ENCODE measurements around the gene TMEM219. TPM values are rescaled to one million over a fixed set of nuclear protein-coding genes. Genes with fewer than 3 reads are reported as not detected.
A peak's percentile ranks its signal among the peaks of the same experiment; 100 is the strongest.

TMEM219 gene
- total and polyA plus RNA-seq, 7 donors, result 39.6 to 80.7 (median 56.2) TPM

GRCh38 chr16:29968205-29968604, 6.3 kb downstream of the TMEM219 start:
- H3K27me3 ChIP-seq (ENCODE audit: insufficient read depth in 3 of 3, low read length in 2 of 3), result no peaks in the 10 kb centered on the region
- no peak overlapping the region for H3K4me3 ChIP-seq
- intact Hi-C loops (cut with DNase I), result no loop called here
- DNase-seq, result no peak
- ATAC-seq, result no peak
- no peak overlapping the region for H3K27ac ChIP-seq
- H3K36me3 ChIP-seq (ENCODE audit: insufficient read depth in 1 of 2, low read depth in 1 of 2), result peaks cover 6 to 52% of the 10 kb centered on the region in 2 donors
- no peaks in the 10 kb centered on the region for H3K9me3 ChIP-seq
- TF ChIP-seq CTCF (IDR thresholded peaks at IDR 0.05), result no peak
- WGBS, 3 donors, result 88 to 95% (median 89%) methylated on average over 4 of the region's 4 CpGs
- peaks cover 2% of the 10 kb centered on the region for H3K4me1 ChIP-seq

DNA sequence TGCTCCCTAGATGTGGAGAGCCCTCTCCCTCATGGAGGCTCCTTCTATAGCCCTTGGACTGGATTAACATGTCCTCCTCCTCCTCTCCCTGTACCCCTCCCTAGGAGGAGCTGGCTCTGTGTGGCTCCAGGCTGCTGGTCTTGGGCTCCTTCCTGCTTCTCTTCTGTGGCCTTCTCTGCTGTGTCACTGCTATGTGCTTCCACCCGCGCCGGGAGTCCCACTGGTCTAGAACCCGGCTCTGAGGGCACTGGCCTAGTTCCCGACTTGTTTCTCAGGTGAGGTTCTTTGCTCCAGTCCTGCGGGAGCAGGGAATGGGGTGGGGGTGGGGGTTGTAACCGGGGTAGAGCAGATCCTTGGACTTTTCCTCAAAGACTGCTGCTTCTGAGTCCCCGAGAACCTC, 9.4 kb downstream of the TMEM219 start:
- intact Hi-C loops (cut with DNase I), result loop anchor here in 1 of 2 donors (5.0 to 10.0 kb wide), 3 partner anchors 44 to 1753 kb away; partner anchors contain the start of genes CDIPT and KCTD13
- 87 to 95% (median 91%) methylated on average over 8 of the region's 8 CpGs for WGBS, 3 donors
- no peak for TF ChIP-seq CTCF (IDR thresholded peaks at IDR 0.05)
- Histone ChIP-seq H3K4me1 (peaks cover 20% of the 10 kb centered on the region), H3K27me3 (ENCODE audit: insufficient read depth in 3 of 3, low read length in 2 of 3) (no peaks in the 10 kb centered on the region), H3K9me3 (no peaks in the 10 kb centered on the region), H3K36me3 (ENCODE audit: insufficient read depth in 1 of 2, low read depth in 1 of 2) (peaks cover 6 to 43% of the 10 kb centered on the region in 2 donors), H3K4me3 (no peak overlapping the region), H3K27ac (no peak overlapping the region)
- DNase-seq, result no peak
- no peak for ATAC-seq

DNA sequence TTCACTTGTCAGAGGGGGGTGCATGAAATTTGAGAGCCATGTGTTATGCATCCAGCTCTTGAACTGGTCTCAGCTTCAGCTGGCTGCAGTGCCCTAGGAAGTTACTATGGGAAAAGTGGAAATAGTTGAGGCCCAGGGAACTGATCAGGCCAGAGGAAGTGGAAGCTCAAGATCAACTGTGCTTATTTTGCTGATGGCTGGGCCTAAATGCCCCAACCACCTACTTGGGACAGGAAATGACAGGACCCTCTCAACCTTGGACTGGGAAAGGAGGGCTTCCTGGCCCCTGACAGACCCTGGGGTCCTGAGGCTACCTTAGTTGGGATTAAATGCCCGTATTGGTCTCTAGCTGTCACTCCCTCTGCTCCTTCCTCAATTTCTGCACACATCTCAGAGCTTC, 10.6 kb downstream of the TMEM219 start:
- H3K27me3 ChIP-seq (ENCODE audit: insufficient read depth in 3 of 3, low read length in 2 of 3), result no peaks in the 10 kb centered on the region
- peaks cover 25% of the 10 kb centered on the region for H3K4me1 ChIP-seq
- 85 to 100% (median 94%) methylated on average over 1 of the region's 1 CpG for WGBS, 3 donors
- H3K9me3 ChIP-seq, result no peaks in the 10 kb centered on the region
- no peak overlapping the region for H3K4me3 ChIP-seq
- intact Hi-C loops (cut with DNase I), result loop anchor here in 1 of 2 donors (5.0 to 10.0 kb wide), 3 partner anchors 45 to 1752 kb away; partner anchors contain the start of genes CDIPT and KCTD13
- ATAC-seq (no peak), DNase-seq (no peak)
- H3K36me3 ChIP-seq (ENCODE audit: insufficient read depth in 1 of 2, low read depth in 1 of 2), result peaks cover 6 to 38% of the 10 kb centered on the region in 2 donors
- TF ChIP-seq CTCF (IDR thresholded peaks at IDR 0.05), result no peak
- no peak overlapping the region for H3K27ac ChIP-seq

DNA sequence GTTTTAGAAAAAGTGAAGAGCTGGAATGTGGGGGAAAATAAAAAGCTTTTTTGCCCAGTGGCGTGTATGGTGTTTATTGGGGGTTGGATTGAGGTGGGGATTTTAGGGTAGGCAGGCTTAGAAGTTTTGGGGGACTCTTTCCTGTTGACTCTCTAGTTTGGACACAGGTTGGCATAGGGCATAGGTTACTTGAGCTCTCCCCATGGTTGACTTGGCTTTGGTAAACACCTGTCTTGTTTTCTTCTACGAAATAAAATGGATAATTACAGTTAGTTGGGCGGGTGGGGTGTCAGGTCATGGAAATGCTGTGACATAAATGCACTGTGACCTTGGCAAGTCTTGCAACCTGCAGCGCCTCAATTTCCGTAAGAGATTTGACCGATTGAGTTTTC, 11.1 kb downstream of the TMEM219 start:
- peak overlapping the region; percentile 91 for H3K27ac ChIP-seq
- H3K36me3 ChIP-seq (ENCODE audit: insufficient read depth in 1 of 2, low read depth in 1 of 2), result peaks cover 6 to 39% of the 10 kb centered on the region in 2 donors
- intact Hi-C loops (cut with DNase I), result loop anchor here in 1 of 2 donors (5.0 to 10.0 kb wide), 3 partner anchors 46 to 1752 kb away; partner anchors contain the start of genes CDIPT and KCTD13
- TF ChIP-seq CTCF (IDR thresholded peaks at IDR 0.05), result no peak
- DNase-seq (no peak), ATAC-seq (no peak)
- peaks cover 25% of the 10 kb centered on the region for H3K4me1 ChIP-seq
- H3K4me3 ChIP-seq, result peak overlapping the region; percentile 95
- 59 to 69% (median 67%) methylated on average over 6 of the region's 6 CpGs for WGBS, 3 donors
- no peaks in the 10 kb centered on the region for H3K9me3 ChIP-seq
- no peaks in the 10 kb centered on the region for H3K27me3 ChIP-seq (ENCODE audit: insufficient read depth in 3 of 3, low read length in 2 of 3)

Data from psoas muscle (tissue), 8 donors.